ENCODE measurements around the gene MICU1.

DNA sequence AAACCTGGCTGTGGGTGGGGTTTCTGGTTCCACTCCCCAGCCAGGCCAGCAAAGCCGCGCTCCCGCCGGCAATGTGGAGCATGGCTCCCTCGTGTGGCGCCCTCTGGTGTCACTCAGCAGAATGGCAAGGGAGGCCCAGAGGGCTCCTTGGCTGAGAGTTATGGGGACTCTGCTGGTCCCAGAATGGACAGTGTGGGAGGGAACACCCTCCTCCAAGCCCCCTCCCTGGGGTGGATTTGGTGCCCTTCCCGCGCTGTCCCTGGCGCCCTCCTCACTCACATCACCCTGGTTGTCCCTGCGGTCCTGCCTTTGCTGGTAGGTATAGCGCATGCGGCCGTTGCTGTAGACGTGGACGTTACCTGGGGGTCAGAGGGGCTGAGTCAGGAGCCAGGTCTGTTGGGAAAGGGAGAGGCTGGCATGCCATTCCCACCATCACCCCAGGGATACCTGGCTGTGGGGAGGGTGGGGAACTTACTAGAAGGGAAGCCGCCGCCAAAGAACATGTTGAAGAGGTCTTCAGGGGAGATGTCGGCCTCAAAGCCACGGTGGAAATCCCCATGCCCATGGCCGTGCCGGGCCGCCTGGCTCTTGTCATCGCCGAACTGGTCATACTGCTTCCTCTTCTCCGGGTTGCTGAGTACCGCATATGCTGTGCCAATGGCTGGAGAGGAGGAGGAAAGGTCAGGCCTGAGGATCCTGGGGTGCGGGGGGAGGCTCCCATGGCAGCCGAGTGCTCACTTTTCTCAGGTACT lies 285.2 kb downstream of the MICU1 start:
- no peak for TF ChIP-seq TAF1 (IDR thresholded peaks at IDR 0.05; ENCODE audit: borderline replicate concordance, low read depth, low read length)
- TF ChIP-seq POLR2A (IDR thresholded peaks at IDR 0.05; ENCODE audit: low read depth, low read length), result no peak
- TF ChIP-seq POLR2AphosphoS5 (IDR thresholded peaks at IDR 0.05; ENCODE audit: low read depth, low read length), result no peak
